Natural killer cell treated with Interleukin-12 subunit alpha and Interleukin-12 subunit beta and Interleukin-15 and Interleukin-18, amount 100 ng/mL, for 72 hours (primary cell): ENCODE measurements around the gene SULT6B1. TPM values are rescaled to one million over a fixed set of nuclear protein-coding genes. Genes with fewer than 3 reads are reported as not detected.

Experiments
- ATAC-seq, 2 donors: fragments of 150-1000 bp; cut with Tn5 transposase in 1 of 2; sonication (Bioruptor Pico), chemical (Tn5 transposase) in 1 of 2; 2 replicates each; pipeline ENCODE4 v1.10.0; 2021
- DNase-seq: peaks from one replicate; pipeline ENCODE4 v3.0.0; 2022; ENCODE audit warnings: low spot score
- H3K27ac Mint-ChIP-seq, 2 donors: 1 replicate in 1 of 2; 2 replicates in 1 of 2; pipeline ENCODE4 v1.8.0; 2022; ENCODE audit warnings: mixed read lengths in 2 of 2, mild to moderate bottlenecking in 1 of 2, moderate library complexity in 1 of 2
- H3K27me3 Mint-ChIP-seq, 2 donors: 1 replicate in 1 of 2; 2 replicates in 1 of 2; pipeline ENCODE4 v1.8.0; 2022; ENCODE audit warnings: mixed read lengths in 2 of 2
- H3K36me3 Mint-ChIP-seq: one replicate; pipeline ENCODE4 v1.8.0; 2022; ENCODE audit warnings: mixed read lengths
- H3K4me1 Mint-ChIP-seq, 2 donors: 1 replicate in 1 of 2; 2 replicates in 1 of 2; pipeline ENCODE4 v1.8.0; 2022; ENCODE audit warnings: low read depth in 2 of 2, mixed read lengths in 2 of 2, mild to moderate bottlenecking in 1 of 2
- H3K4me3 Mint-ChIP-seq: one replicate; pipeline ENCODE4 v1.8.0; 2022; ENCODE audit warnings: mixed read lengths
- H3K9me3 Mint-ChIP-seq: 2 replicates; pipeline ENCODE4 v1.8.0; 2022; ENCODE audit warnings: mixed read lengths
- total RNA-seq, 2 donors: library from RNA; stranded (reverse); gene quantifications; one replicate each; pipeline ENCODE4 v1.2.3, GENCODE V29; 2022

Gene SULT6B1
- total RNA-seq, 2 donors from 2014 or later = not detected

GRCh38 chr2:37189452-37190153 lies 1.1 kb upstream of the SULT6B1 start:
- peak overlapping the region; percentile 48 for H3K4me3 Mint-ChIP-seq
- no peak for DNase-seq
- H3K36me3 Mint-ChIP-seq = no peaks in the 10 kb centered on the region
- H3K9me3 Mint-ChIP-seq = no peaks in the 10 kb centered on the region
- peaks cover 5 to 7% of the 10 kb centered on the region in 2 donors for H3K27me3 Mint-ChIP-seq
- ATAC-seq = peak; percentile 61 to 82
- H3K4me1 Mint-ChIP-seq = peaks cover 6 to 7% of the 10 kb centered on the region in 2 donors
- peak overlapping the region; percentile 42 to 52 for H3K27ac Mint-ChIP-seq

GRCh38 chr2:37181726-37182684 lies 6.5 kb downstream of the SULT6B1 start:
- no peak overlapping the region for H3K4me3 Mint-ChIP-seq
- no peak overlapping the region for H3K27ac Mint-ChIP-seq
- peaks cover 18 to 20% of the 10 kb centered on the region in 2 donors for H3K27me3 Mint-ChIP-seq
- no peaks in the 10 kb centered on the region for H3K4me1 Mint-ChIP-seq
- H3K9me3 Mint-ChIP-seq = no peaks in the 10 kb centered on the region
- no peaks in the 10 kb centered on the region for H3K36me3 Mint-ChIP-seq
- DNase-seq = no peak
- ATAC-seq = no peak

- Mint-ChIP-seq H3K36me3 (no peaks in the 10 kb centered on the region), H3K27me3 (peaks cover 18 to 25% of the 10 kb centered on the region in 2 donors), H3K4me1 (no peaks in the 10 kb centered on the region), H3K4me3 (no peak overlapping the region), H3K9me3 (no peaks in the 10 kb centered on the region), H3K27ac (no peak overlapping the region)
- ATAC-seq = no peak
- no peak for DNase-seq
Observed at GRCh38 chr2:37180640-37181039, 7.8 kb downstream of the SULT6B1 start.

- Mint-ChIP-seq H3K36me3 (no peaks in the 10 kb centered on the region), H3K4me3 (no peak overlapping the region)
Observed at GRCh38 chr2:37180006-37180639, 8.3 kb downstream of the SULT6B1 start.

GRCh38 chr2:37173741-37174140 lies 14.7 kb downstream of the SULT6B1 start:
- H3K9me3 Mint-ChIP-seq = no peaks in the 10 kb centered on the region
- no peak overlapping the region for H3K4me3 Mint-ChIP-seq
- peaks cover 0 to 6% of the 10 kb centered on the region in 2 donors for H3K27me3 Mint-ChIP-seq
- DNase-seq (no peak), ATAC-seq (no peak)
- no peak overlapping the region for H3K27ac Mint-ChIP-seq
- H3K4me1 Mint-ChIP-seq = no peaks in the 10 kb centered on the region
- no peaks in the 10 kb centered on the region for H3K36me3 Mint-ChIP-seq

More at GRCh38 chr2:37180006-37180639, 8.3 kb downstream of the SULT6B1 start:
- H3K27ac Mint-ChIP-seq = no peak overlapping the region
- no peak for ATAC-seq
- no peak for DNase-seq
- no peaks in the 10 kb centered on the region for H3K9me3 Mint-ChIP-seq
- no peaks in the 10 kb centered on the region for H3K4me1 Mint-ChIP-seq
- H3K27me3 Mint-ChIP-seq = peaks cover 18 to 25% of the 10 kb centered on the region in 2 donors

- H3K4me1 Mint-ChIP-seq = no peaks in the 10 kb centered on the region
- no peak overlapping the region for H3K27ac Mint-ChIP-seq
- no peaks in the 10 kb centered on the region for H3K9me3 Mint-ChIP-seq
- no peaks in the 10 kb centered on the region for H3K36me3 Mint-ChIP-seq
- ATAC-seq (no peak), DNase-seq (no peak)
- no peak overlapping the region for H3K4me3 Mint-ChIP-seq
- H3K27me3 Mint-ChIP-seq = peaks cover 0 to under 1% of the 10 kb centered on the region in 2 donors
Observed at GRCh38 chr2:37171624-37171950, 16.9 kb downstream of the SULT6B1 start.

- Mint-ChIP-seq H3K4me3 (no peak overlapping the region), H3K27ac (no peak overlapping the region), H3K27me3 (peaks cover 0 to 10% of the 10 kb centered on the region in 2 donors), H3K36me3 (peaks cover 14% of the 10 kb centered on the region), H3K9me3 (peaks cover 4% of the 10 kb centered on the region), H3K4me1 (no peaks in the 10 kb centered on the region)
- DNase-seq (no peak), ATAC-seq (peak in 1 of 2 donors; percentile 68)
Observed at GRCh38 chr2:37168217-37168981, 20.1 kb downstream of the SULT6B1 start.

GRCh38 chr2:37167636-37168180 lies 20.8 kb downstream of the SULT6B1 start:
- Mint-ChIP-seq H3K4me3 (no peak overlapping the region), H3K27ac (no peak overlapping the region), H3K4me1 (no peaks in the 10 kb centered on the region), H3K36me3 (peaks cover 14% of the 10 kb centered on the region), H3K9me3 (peaks cover 4% of the 10 kb centered on the region), H3K27me3 (peaks cover 0 to 10% of the 10 kb centered on the region in 2 donors)
- no peak for ATAC-seq
- DNase-seq = no peak

- peaks cover 4% of the 10 kb centered on the region for H3K9me3 Mint-ChIP-seq
- H3K27ac Mint-ChIP-seq = no peak overlapping the region
- H3K27me3 Mint-ChIP-seq = peaks cover 0 to 10% of the 10 kb centered on the region in 2 donors
- ATAC-seq (no peak), DNase-seq (no peak)
- no peaks in the 10 kb centered on the region for H3K4me1 Mint-ChIP-seq
- peaks cover 14% of the 10 kb centered on the region for H3K36me3 Mint-ChIP-seq
- H3K4me3 Mint-ChIP-seq = no peak overlapping the region
Observed at GRCh38 chr2:37164757-37165156, 23.7 kb downstream of the SULT6B1 start.

- DNase-seq = peak; percentile 91
- Mint-ChIP-seq H3K9me3 (no peaks in the 10 kb centered on the region), H3K27me3 (no peaks in the 10 kb centered on the region), H3K36me3 (peaks cover 15% of the 10 kb centered on the region), H3K27ac (peak within 1 kb of the TSS; percentile 77 to 83), H3K4me3 (peak within 1 kb of the TSS; percentile 98), H3K4me1 (peaks cover 27 to 38% of the 10 kb centered on the region in 2 donors)
- peak; percentile 96 to 99 for ATAC-seq
Observed at GRCh38 chr2:37156857-37157714, 31.4 kb downstream of the SULT6B1 start, which contains the start of gene EIF2AK2. TSS of gene EIF2AK2 (minus strand) at chr2:37156980. CDS start at chr2:37147806, 9,174 bp downstream.

- Mint-ChIP-seq H3K36me3 (peaks cover 15% of the 10 kb centered on the region), H3K4me3 (peak overlapping the region; percentile 98), H3K27me3 (no peaks in the 10 kb centered on the region), H3K27ac (peak overlapping the region; percentile 77 to 83), H3K9me3 (no peaks in the 10 kb centered on the region), H3K4me1 (peaks cover 27 to 42% of the 10 kb centered on the region in 2 donors)
- peak in 1 of 2 donors; percentile 10 for ATAC-seq
- peak; percentile 62 for DNase-seq
Observed at GRCh38 chr2:37156071-37156856, 32.2 kb downstream of the SULT6B1 start.
